K562 (cell line): Measurements from ENCODE around the gene YBX1. TPM values are rescaled to one million over a fixed set of nuclear protein-coding genes. Genes with fewer than 3 reads are reported as not detected.

Source experiments
- ATAC-seq: fragments of 200-7000 bp; cut with Tn5 transposase; 3 replicates; pipeline ENCODE4 v1.9.1; 2020; ENCODE audit warnings: moderate library complexity
- BruUV-seq: library from RNA; stranded (reverse); fragments of 400-500 nt; replicated peaks from 2 replicates; lab custom pipeline; 2021; lab: Mats Ljungman, UMichigan
- CTCF ChIA-PET: fragments of 300-600 bp; formaldehyde crosslinking; extraction: SDS; loops from one replicate; lab custom pipeline; 2021; ENCODE audit warnings: low intra/inter-chr PET ratio; lab: Yijun Ruan, JAX
- POLR2A ChIA-PET: fragments of 300-600, 350-650 bp; sonication (Branson Sonifier 250); formaldehyde crosslinking; extraction: SDS; loops from one replicate; lab custom pipeline; 2021; ENCODE audit warnings: antibody characterized with exemption, inconsistent platforms; lab: Yijun Ruan, JAX
- DNase-seq, 4 experiments: peaks; one replicate each; pipeline versions ENCODE4 v3.0.0 to v3.0.0-alpha.2; 2011 to 2018; ENCODE audit warnings: low spot score in 3 of 4, mixed read lengths in 3 of 4; ENCODE audit errors: extremely low read depth in 1 of 4
- FAIRE-seq: peaks from 2 replicates; lab custom pipeline; 2011; peaks lifted over from hg19 to GRCh38; lab: Jason Lieb, UNC
- H2AFZ ChIP-seq: 2 replicates; pipeline ENCODE4 v1.6.0; 2011; ENCODE audit warnings: low read depth, low read length, control low read depth, inconsistent platforms
- H3K27ac ChIP-seq: fragments of 200-600 bp; 3 replicates; pipeline ENCODE4 v1.8.0; 2011; ENCODE audit warnings: low read depth, mild to moderate bottlenecking, control low read depth, inconsistent platforms, low read length, moderate library complexity, mixed read lengths; ENCODE audit errors: extremely low read depth
- H3K27me3 ChIP-seq, 2 experiments: fragments of 300-600 bp in 1 of 2; 2 replicates in 1 of 2; 3 replicates in 1 of 2; pipeline versions ENCODE4 v1.6.0 to v1.8.0; 2011; ENCODE audit warnings: inconsistent platforms in 2 of 2, low read length in 2 of 2, mild to moderate bottlenecking in 1 of 2, mixed read lengths in 1 of 2, moderate library complexity in 1 of 2; ENCODE audit not compliant: control insufficient read depth in 2 of 2, insufficient read depth in 2 of 2
- H3K36me3 ChIP-seq: fragments of 300-600 bp; 3 replicates; pipeline ENCODE4 v1.8.0; 2011; ENCODE audit warnings: mild to moderate bottlenecking, low read length, inconsistent platforms; ENCODE audit not compliant: control insufficient read depth, insufficient read depth
- H3K4me1 ChIP-seq, 2 experiments: fragments of 200-600 bp in 1 of 2; replicated peaks in 1 of 2; 2 replicates in 1 of 2; 3 replicates in 1 of 2; pipeline versions ENCODE4 v1.5.1 to v1.8.0; 2011; ENCODE audit warnings: inconsistent platforms in 2 of 2, low read length in 2 of 2, mild to moderate bottlenecking in 1 of 2, mixed read lengths in 1 of 2, moderate library complexity in 1 of 2; ENCODE audit not compliant: control insufficient read depth in 2 of 2, insufficient read depth in 2 of 2
- H3K4me2 ChIP-seq: 2 replicates; pipeline ENCODE4 v1.6.1; 2011; ENCODE audit warnings: low read length, control low read depth, inconsistent platforms, mixed read lengths; ENCODE audit not compliant: insufficient read depth
- H3K4me3 ChIP-seq: fragments of 200-600 bp; sonication (generic), shearing (Covaris generic); 2 replicates; pipeline ENCODE4 v1.5.1; 2016; ENCODE audit warnings: control low read depth, inconsistent platforms
- H3K79me2 ChIP-seq: fragments of 200-600 bp; 3 replicates; pipeline ENCODE4 v1.8.0; 2011; ENCODE audit warnings: low read length, inconsistent platforms; ENCODE audit not compliant: control insufficient read depth, insufficient read depth
- H3K9ac ChIP-seq, 2 experiments: 2 replicates each; pipeline versions ENCODE4 v1.6.0 to v1.6.1; 2011; ENCODE audit warnings: low read depth in 2 of 2, low read length in 2 of 2, control low read depth in 1 of 2, inconsistent platforms in 1 of 2, mild to moderate bottlenecking in 1 of 2, mixed read lengths in 1 of 2; ENCODE audit not compliant: insufficient read depth in 1 of 2
- H3K9me1 ChIP-seq: one replicate; pipeline ENCODE4 v1.6.0; 2011; ENCODE audit warnings: inconsistent platforms, mild to moderate bottlenecking, low read length, moderate library complexity; ENCODE audit not compliant: control insufficient read depth, insufficient read depth
- H3K9me3 ChIP-seq: replicated peaks from 2 replicates; pipeline ENCODE4 v1.5.1; 2011; ENCODE audit warnings: low read depth, low read length, inconsistent platforms; ENCODE audit not compliant: control insufficient read depth, insufficient read depth
- H4K20me1 ChIP-seq: replicated peaks from 2 replicates; pipeline ENCODE4 v1.6.1; 2011; ENCODE audit warnings: low read length, inconsistent platforms, mixed read lengths; ENCODE audit not compliant: control insufficient read depth, insufficient read depth
- ASH1L ChIP-seq: fragments of 450-650 bp; IDR thresholded peaks from 2 replicates; pipeline ENCODE4 v1.6.1; 2018; ENCODE audit warnings: borderline replicate concordance, mild to moderate bottlenecking, low read depth; ENCODE audit not compliant: partially characterized antibody
- CHD1 ChIP-seq: fragments of 200-600 bp; sonication (generic); IDR thresholded peaks from one replicate; pipeline ENCODE4 v1.6.1; 2012; ENCODE audit warnings: mild to moderate bottlenecking, moderate library complexity, low read length, inconsistent platforms
- CSDE1 ChIP-seq, 2 experiments: fragments of 450-650 bp; IDR thresholded peaks; 2 replicates each; pipeline ENCODE4 v1.6.1; 2016; ENCODE audit warnings: mild to moderate bottlenecking in 1 of 2
- EGR1 ChIP-seq: fragments of 450-650 bp; conservative IDR thresholded peaks from 2 replicates; pipeline ENCODE4 v1.6.1; 2017; ENCODE audit warnings: mild to moderate bottlenecking
- EP400 ChIP-seq: fragments of 450-650 bp; IDR thresholded peaks from 2 replicates; pipeline ENCODE4 v1.6.1; 2017; ENCODE audit warnings: antibody characterized with exemption, mild to moderate bottlenecking, moderate library complexity
- FOXA3 ChIP-seq, 2 experiments: fragments of 450-650 bp in 1 of 2; sonication (generic) in 1 of 2; formaldehyde crosslinking; IDR thresholded peaks in 1 of 2; conservative IDR thresholded peaks in 1 of 2; 2 replicates each; pipeline versions ENCODE4 v1.4.0 to v1.8.0; 2020 to 2022; ENCODE audit warnings: mild to moderate bottlenecking in 2 of 2, missing genetic modification reagents in 1 of 2
- MEIS2 ChIP-seq: fragments of 450-650 bp; IDR thresholded peaks from 2 replicates; pipeline ENCODE4 v1.6.1; 2014; ENCODE audit warnings: mild to moderate bottlenecking; ENCODE audit not compliant: partially characterized antibody
- NR4A1 ChIP-seq, 2 experiments: fragments of 250-450 bp in 1 of 2; fragments of 450-650 bp in 1 of 2; sonication (Bioruptor Pico) in 1 of 2; IDR thresholded peaks; 2 replicates each; pipeline versions ENCODE4 v1.4.0 to v1.6.1; 2016 to 2020; ENCODE audit warnings: mild to moderate bottlenecking in 2 of 2, missing compliant biosample characterization in 1 of 2, missing genetic modification characterization in 1 of 2, moderate library complexity in 1 of 2
- RAD51 ChIP-seq: fragments of 450-650 bp; IDR thresholded peaks from 2 replicates; pipeline ENCODE4 v1.7.1; 2016; ENCODE audit warnings: low read depth, mild to moderate bottlenecking, borderline replicate concordance
- TAF7 ChIP-seq: fragments of 450-650 bp; IDR thresholded peaks from 2 replicates; pipeline ENCODE4 v1.6.1; 2016; ENCODE audit warnings: missing genetic modification characterization, missing compliant biosample characterization
- TCF7L2 ChIP-seq: fragments of 150-350 bp; IDR thresholded peaks from 2 replicates; pipeline ENCODE4 v1.6.1; 2016; ENCODE audit warnings: low read depth, mild to moderate bottlenecking, low read length, moderate library complexity
- ZBTB11 ChIP-seq, 3 experiments: fragments of 200-800 bp in 1 of 3; fragments of 250-450 bp in 1 of 3; fragments of 450-650 bp in 1 of 3; sonication (Bioruptor Pico) in 1 of 3; sonication (Bioruptor generic) in 1 of 3; formaldehyde crosslinking in 1 of 3; IDR thresholded peaks; 2 replicates each; pipeline versions ENCODE4 v1.6.1 to v1.8.0; 2016 to 2022; ENCODE audit warnings: mild to moderate bottlenecking in 2 of 3, missing genetic modification characterization in 2 of 3, missing compliant biosample characterization in 1 of 3, moderate library complexity in 1 of 3
- ZC3H4 ChIP-seq: sonication (generic); formaldehyde crosslinking; IDR thresholded peaks from 2 replicates; pipeline ENCODE4 v1.9.0; 2021; ENCODE audit warnings: missing genetic modification reagents, borderline replicate concordance
- WGBS: fragments of 100-300 bp; shearing (Covaris generic); methylation state at CpG from one replicate; pipeline ENCODE4 v1.1.6; 2016; ENCODE audit warnings: low coverage, mixed read lengths; ENCODE audit not compliant: insufficient coverage; ENCODE audit errors: missing lambda C conversion rate; 5-methylcytosine and 5-hydroxymethylcytosine counted together
- in situ Hi-C: fragments of 300-500 bp; cut with MboI; formaldehyde crosslinking; loops from 4 replicates; pipeline ENCODE4 v1.15.0; 2018; ENCODE audit warnings: inconsistent platforms, mixed read lengths
- intact Hi-C: fragments of 100-400 bp; cut with micrococcal nuclease; formaldehyde crosslinking; loops from 2 replicates; pipeline ENCODE4 v1.14.2; 2022
- polyA plus RNA-seq, 8 experiments: library from polyadenylated mRNA; depleted of rRNA in 4 of 8; stranded (reverse) in 5 of 8; unstranded in 3 of 8; fragments of >200 nt; fragmentation: Nextera tagmentation in 2 of 8; fragmentation: Illumina TruSeq in 1 of 8; extraction: Ambion mirVana in 2 of 8; extraction: Trizol in 1 of 8; gene quantifications; 2 replicates each; pipeline versions ENCODE4 v1.2.1 to v1.2.3, GENCODE V29; 2011 to 2014; ENCODE audit warnings: inconsistent platforms in 1 of 8, missing spikeins in 1 of 8
- total RNA-seq, 7 experiments: library from RNA; depleted of rRNA in 6 of 7; stranded (reverse); fragments of >200 nt in 6 of 7; fragmentation: Illumina TruSeq in 2 of 7; extraction: Trizol in 2 of 7; gene quantifications; 2 replicates each; pipeline versions ENCODE4 v1.2.1 to v1.2.3, GENCODE V29; 2011 to 2021; ENCODE audit warnings: low replicate concordance in 1 of 7
- TF ChIP-seq, protein P1 (sequence below): fragments of 250-450 bp; sonication (Bioruptor Pico); IDR thresholded peaks from 2 replicates; pipeline ENCODE4 v1.8.0; 2021; ENCODE audit warnings: borderline replicate concordance, mild to moderate bottlenecking, moderate library complexity; ENCODE audit not compliant: poor library complexity, severe bottlenecking

YBX1 gene
- total and polyA plus RNA-seq, 9 of the 15 experiments (the other 6 are each of a cell fraction or from before 2014, with no cell fraction given), result 363 to 1,955 (median 1,216) TPM

DNA sequence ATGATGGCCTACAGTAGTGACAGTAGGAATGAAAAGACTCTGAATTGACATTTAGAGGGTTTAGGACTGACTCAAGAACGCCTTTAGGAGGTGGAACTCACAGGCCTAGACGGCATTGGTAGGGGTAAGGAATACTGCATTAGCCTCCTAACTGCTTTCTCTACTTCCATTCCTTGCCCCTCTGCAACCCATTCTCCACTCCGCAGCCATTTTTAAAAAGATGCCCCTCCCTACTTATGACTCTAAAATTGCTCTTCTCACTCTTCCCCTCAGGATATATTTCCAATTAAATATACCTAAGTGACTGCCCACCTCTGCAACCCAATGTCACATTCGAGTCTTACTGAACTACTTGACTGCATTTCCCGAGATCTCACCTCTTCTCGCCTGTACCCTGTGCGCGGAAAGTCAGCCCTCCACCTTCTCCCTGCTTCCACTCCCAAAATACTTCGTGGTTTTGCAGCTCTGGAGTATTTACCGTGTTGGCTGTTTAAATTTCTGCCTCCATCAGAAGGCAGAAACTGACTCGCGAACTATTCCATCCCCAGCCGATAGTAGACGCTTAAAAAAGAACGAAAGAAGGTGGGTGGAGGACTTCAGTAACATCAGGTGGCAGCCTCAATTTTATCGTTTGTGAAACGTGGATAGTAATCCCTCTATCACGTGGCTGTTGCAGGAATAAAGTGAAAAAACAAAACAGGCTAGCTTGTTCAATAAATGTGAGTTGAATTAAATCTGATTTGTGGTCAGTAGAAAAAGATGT lies 1.1 kb upstream of the YBX1 start:
- WGBS, result 1% methylated on average over 18 of the region's 18 CpGs
- Histone ChIP-seq H3K79me2 (peaks cover 62% of the 10 kb centered on the region), H3K9me1 (no peaks in the 10 kb centered on the region), H2AFZ (peak overlapping the region; percentile 77), H3K4me3 (peak overlapping the region; percentile 77), H3K27ac (peak overlapping the region; percentile 95), H4K20me1 (peaks cover 29% of the 10 kb centered on the region), H3K36me3 (peaks cover 46% of the 10 kb centered on the region), H3K9ac (peak overlapping the region; percentile 97 to 99), H3K4me2 (peak overlapping the region; percentile 96), H3K4me1 (peaks cover 3 to 20% of the 10 kb centered on the region in 2 experiments; a peak in 3 of 5 replicates), H3K27me3 (no peaks in the 10 kb centered on the region), H3K9me3 (no peaks in the 10 kb centered on the region)
- ChIA-PET CTCF (no interaction called here), POLR2A (interaction anchor here (0.6 to 8.0 kb wide), 7 partner anchors 9 to 1124 kb away, joined by 3 to 72 read pairs (median 4); no protein-coding TSS in a partner anchor)
- DNase-seq (peak in 2 of 4 experiments; percentile 32 to 48), FAIRE-seq (peak; percentile 26), ATAC-seq (peak; percentile 2; the same call in 2 of the 3 replicates)
- in situ Hi-C loops (no loop called here), intact Hi-C loops (loop anchor here (5.0 to 10.0 kb wide), 2 partner anchors 86 to 254 kb away; partner anchors contain the start of genes C1orf50 and P3H1)
- TSS peak; percentile 94 for BruUV-seq
- TF ChIP-seq TAF7 (tag) (peak; percentile 43; the same call in 1 of the 2 replicates), FOXA3 (CRISPR knock-in tag; conservative IDR thresholded peaks at IDR 0.05 in 1 of 2, IDR thresholded peaks at IDR 0.05 in 1 of 2) (no peak), ASH1L (peak; percentile 28), EP400 (no peak), MEIS2 (no peak), NR4A1 (CRISPR knock-in tag; IDR thresholded peaks at IDR 0.05) (no peak), NR4A1 (tag; IDR thresholded peaks at IDR 0.05) (peak; percentile 45; the same call in 1 of the 2 replicates), CHD1 (peak; percentile 9), TCF7L2 (no peak), ZC3H4 (CRISPR knock-in tag) (0 out of 2 replicates have a peak, but pooled peaks have one; percentile 86), RAD51 (peak; percentile 69), ZBTB11 (CRISPR knock-in tag; IDR thresholded peaks at IDR 0.05) (0 out of 6 replicates have a peak, but pooled peaks of 1 of the 3 experiments have one; percentile 22), EGR1 (peak; percentile 19; the same call in 1 of the 2 replicates), CSDE1 (IDR thresholded peaks at IDR 0.05) (0 out of 4 replicates have a peak, but pooled peaks of 1 of the 2 experiments have one; percentile 0)
- TF ChIP-seq, protein P1, sequence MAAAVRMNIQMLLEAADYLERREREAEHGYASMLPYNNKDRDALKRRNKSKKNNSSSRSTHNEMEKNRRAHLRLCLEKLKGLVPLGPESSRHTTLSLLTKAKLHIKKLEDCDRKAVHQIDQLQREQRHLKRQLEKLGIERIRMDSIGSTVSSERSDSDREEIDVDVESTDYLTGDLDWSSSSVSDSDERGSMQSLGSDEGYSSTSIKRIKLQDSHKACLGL, result no peak
